Diencephalon (tissue), 1 donor: ENCODE measurements around the gene LY6G5B. TPM values are rescaled to one million over a fixed set of nuclear protein-coding genes. Genes with fewer than 3 reads are reported as not detected.

Experiments used
- total RNA-seq: library from RNA; depleted of rRNA; stranded (reverse); fragments of >200 nt; gene quantifications from one replicate; pipeline ENCODE4 v1.2.3, GENCODE V29; 2014

The LY6G5B gene
- 3.7 TPM for total RNA-seq

GRCh38 chr6:31669676-31670075 is at the start of gene LY6G5B:
TSS of gene LY6G5B (plus strand) at chr6:31669976. CDS start at chr6:31670951, 975 bp downstream.

GRCh38 chr6:31620586-31621319 is 49.0 kb upstream of the LY6G5B start, which contains the start of gene PRRC2A:
TSS of gene PRRC2A (plus strand) at chr6:31620715. CDS start at chr6:31622790, 2,075 bp downstream.

GRCh38 chr6:31655349-31656237 is 14.2 kb upstream of the LY6G5B start, which contains the start of gene APOM:
TSS of gene APOM (plus strand) at chr6:31655894. CDS start at chr6:31655967, 73 bp downstream.

GRCh38 chr6:31660381-31661261 is 9.2 kb upstream of the LY6G5B start, which contains the start of gene C6orf47:
TSS of gene C6orf47 (minus strand) at chr6:31660778. CDS start at chr6:31659947, 831 bp downstream.

GRCh38 chr6:31664790-31665500 is 4.8 kb upstream of the LY6G5B start, which contains the start of gene GPANK1:
TSS of gene GPANK1 (minus strand) at chr6:31664997. CDS start at chr6:31664478, 519 bp downstream.

GRCh38 chr6:31665501-31666336 is 4.1 kb upstream of the LY6G5B start, which contains the start of gene CSNK2B:
TSS of gene CSNK2B (plus strand) at chr6:31666080. CDS start at chr6:31666832, 752 bp downstream.

GRCh38 chr6:31680226-31681134 is 10.7 kb downstream of the LY6G5B start, which contains the start of gene LY6G5C:
TSS of gene LY6G5C (minus strand) at chr6:31681067. CDS start at chr6:31680373, 694 bp downstream.

GRCh38 chr6:31702819-31703716 is 33.3 kb downstream of the LY6G5B start, which contains the start of gene ABHD16A:
TSS of gene ABHD16A (minus strand) at chr6:31703324. CDS start at chr6:31703281, 43 bp downstream.

GRCh38 chr6:31706599-31706998 is 36.8 kb downstream of the LY6G5B start, which contains the start of gene LY6G6F:
TSS of gene LY6G6F (plus strand) at chr6:31706866. CDS start at chr6:31706907, 41 bp downstream.

GRCh38 chr6:31715022-31715958 is 45.5 kb downstream of the LY6G5B start, which contains the start of gene LY6G6D:
TSS of gene LY6G6D (plus strand) at chr6:31715348. CDS start at chr6:31715356, 8 bp downstream.

GRCh38 chr6:31721351-31722020 is 51.7 kb downstream of the LY6G5B start, which contains the start of gene LY6G6C:
TSS of gene LY6G6C (minus strand) at chr6:31721746. CDS start at chr6:31721679, 67 bp downstream.

